MCF 10A (cell line): Measurements from ENCODE around the gene TCAP. TPM values are rescaled to one million over a fixed set of nuclear protein-coding genes. Genes with fewer than 3 reads are reported as not detected.

Experiments
- BruUV-seq: library from RNA; stranded (reverse); fragments of 400-500 nt; replicated peaks from 2 replicates; lab custom pipeline; 2021; lab: Mats Ljungman, UMichigan
- CTCF ChIA-PET: fragments of 300-600 bp; sonication (Branson Sonifier 250); formaldehyde crosslinking; extraction: SDS; loops from one replicate; lab custom pipeline; 2021; ENCODE audit warnings: antibody characterized with exemption, inconsistent platforms; lab: Yijun Ruan, JAX
- POLR2A ChIA-PET: fragments of 300-600, 350-650 bp; sonication (Branson Sonifier 250); formaldehyde crosslinking; extraction: SDS; loops from one replicate; lab custom pipeline; 2020; ENCODE audit warnings: antibody characterized with exemption, inconsistent platforms; lab: Yijun Ruan, JAX
- DNase-seq: peaks from one replicate; pipeline ENCODE4 v3.0.0-alpha.2; 2018; ENCODE audit not compliant: unreplicated experiment
- H3K27ac Mint-ChIP-seq: one replicate; pipeline ENCODE4 v1.8.0; 2022; ENCODE audit warnings: mild to moderate bottlenecking, low read depth, mixed read lengths; ENCODE audit not compliant: unreplicated experiment
- H3K27me3 Mint-ChIP-seq: one replicate; pipeline ENCODE4 v1.8.0; 2022; ENCODE audit warnings: mixed read lengths; ENCODE audit not compliant: insufficient read depth, unreplicated experiment
- H3K36me3 Mint-ChIP-seq: one replicate; pipeline ENCODE4 v1.8.0; 2022; ENCODE audit warnings: mild to moderate bottlenecking, moderate library complexity, mixed read lengths; ENCODE audit not compliant: insufficient read depth, unreplicated experiment
- H3K4me1 Mint-ChIP-seq: one replicate; pipeline ENCODE4 v1.8.0; 2022; ENCODE audit warnings: mixed read lengths; ENCODE audit not compliant: insufficient read depth, unreplicated experiment
- H3K4me3 Mint-ChIP-seq: one replicate; pipeline ENCODE4 v1.8.0; 2022; ENCODE audit warnings: mild to moderate bottlenecking, moderate library complexity, mixed read lengths; ENCODE audit not compliant: unreplicated experiment
- H3K9me3 Mint-ChIP-seq: one replicate; pipeline ENCODE4 v1.8.0; 2022; ENCODE audit warnings: mixed read lengths; ENCODE audit not compliant: unreplicated experiment
- CTCF ChIP-seq: fragments of 200-600 bp; IDR thresholded peaks from one replicate; pipeline ENCODE4 v1.8.0; 2022; ENCODE audit warnings: antibody characterized with exemption, mild to moderate bottlenecking; ENCODE audit not compliant: unreplicated experiment
- intact Hi-C: fragments of 100-400 bp; cut with micrococcal nuclease; formaldehyde crosslinking; loops from 2 replicates; pipeline ENCODE4 v1.14.1; 2022
- total RNA-seq: library from RNA; stranded (reverse); gene quantifications from 2 replicates; pipeline ENCODE4 v1.2.3, GENCODE V29; 2022

Gene TCAP
- total RNA-seq, 1 experiment from 2014 or later = 0.37 TPM

- peaks cover 2% of the 10 kb centered on the region for H3K36me3 Mint-ChIP-seq
- POLR2A ChIA-PET = interaction anchor here (0.7 to 3.1 kb wide), 4 partner anchors 12 to 28 kb away, joined by 3 to 36 read pairs (median 8); partner anchors contain the start of genes MIEN1 and PGAP3
These were observed 36.8 kb downstream of the TCAP start for GRCh38 chr17:39701784-39702422.

GRCh38 chr17:39702901-39703893 is 38.0 kb downstream of the TCAP start:
- intact Hi-C loops = no loop called here
- no TSS peak for BruUV-seq
- no peaks in the 10 kb centered on the region for H3K9me3 Mint-ChIP-seq
- ChIA-PET CTCF (interaction anchor here (1.2 kb wide), 1 partner anchor 27 kb away, joined by 4 read pairs; the partner anchor contains the start of gene MIEN1), POLR2A (interaction anchor here (0.6 to 2.3 kb wide), 4 partner anchors 14 to 22 kb away, joined by 3 to 11 read pairs (median 4); partner anchors contain the start of gene PGAP3)
- peaks cover 15% of the 10 kb centered on the region for H3K36me3 Mint-ChIP-seq
- DNase-seq = no peak
- no peak overlapping the region for H3K4me3 Mint-ChIP-seq
- TF ChIP-seq CTCF = no peak
- H3K27me3 Mint-ChIP-seq = no peaks in the 10 kb centered on the region
- no peak overlapping the region for H3K27ac Mint-ChIP-seq
- H3K4me1 Mint-ChIP-seq = peaks cover 22% of the 10 kb centered on the region

More at GRCh38 chr17:39701784-39702422, 36.8 kb downstream of the TCAP start:
- H3K4me1 Mint-ChIP-seq = peaks cover 22% of the 10 kb centered on the region
- BruUV-seq = no TSS peak
- CTCF ChIA-PET = interaction anchor here (1.2 to 1.3 kb wide), 2 partner anchors 9 to 28 kb away, joined by 3 to 4 read pairs; partner anchors contain the start of gene MIEN1
- H3K27me3 Mint-ChIP-seq = no peaks in the 10 kb centered on the region
- intact Hi-C loops = no loop called here
- TF ChIP-seq CTCF = no peak
- peak overlapping the region; percentile 56 for H3K27ac Mint-ChIP-seq
- H3K9me3 Mint-ChIP-seq = no peaks in the 10 kb centered on the region
- peak overlapping the region; percentile 81 for H3K4me3 Mint-ChIP-seq
- no peak for DNase-seq

GRCh38 chr17:39703913-39704312 is 38.8 kb downstream of the TCAP start:
- Mint-ChIP-seq H3K4me1 (peaks cover 22% of the 10 kb centered on the region), H3K4me3 (no peak overlapping the region), H3K9me3 (no peaks in the 10 kb centered on the region), H3K27ac (no peak overlapping the region), H3K27me3 (no peaks in the 10 kb centered on the region), H3K36me3 (peaks cover 20% of the 10 kb centered on the region)
- BruUV-seq = no TSS peak
- no peak for DNase-seq
- no peak for TF ChIP-seq CTCF
- POLR2A ChIA-PET = interaction anchor here (2.3 kb wide), 1 partner anchor 16 kb away, joined by 11 read pairs; the partner anchor contains the start of gene PGAP3
- intact Hi-C loops = no loop called here
- CTCF ChIA-PET = no interaction called here
